IMR-90 (cell line): ENCODE data around the gene C1orf105. TPM values are rescaled to one million over a fixed set of nuclear protein-coding genes. Genes with fewer than 3 reads are reported as not detected.

Experiments
- ATAC-seq: fragments of 200-7000 bp; cut with Tn5 transposase; 2 replicates; pipeline ENCODE4 v1.9.1; 2020; ENCODE audit warnings: low read depth, mild to moderate bottlenecking, moderate library complexity
- BruUV-seq: library from RNA; stranded (reverse); fragments of 400-500 nt; replicated peaks from 2 replicates; lab custom pipeline; 2021; lab: Mats Ljungman, UMichigan
- CTCF ChIA-PET: fragments of 300-600 bp; formaldehyde crosslinking; extraction: SDS; loops from one replicate; lab custom pipeline; 2021; ENCODE audit warnings: antibody characterized with exemption; lab: Yijun Ruan, JAX
- POLR2A ChIA-PET: fragments of 300-600 bp; sonication (Branson Sonifier 250); formaldehyde crosslinking; loops from one replicate; lab custom pipeline; 2022; ENCODE audit warnings: antibody characterized with exemption; ENCODE audit not compliant: unreplicated experiment; lab: Charles Lee
- DNase-seq: peaks from one replicate; pipeline ENCODE4 v3.0.0; 2013
- H2AFZ ChIP-seq: replicated peaks from 2 replicates; pipeline ENCODE3; 2013; ENCODE audit warnings: low read length, mild to moderate bottlenecking; ENCODE audit not compliant: poor library complexity
- H2AK5ac ChIP-seq: 2 replicates; pipeline ENCODE4 v1.6.1; 2013; ENCODE audit warnings: low read depth, low read length, inconsistent platforms
- H2AK9ac ChIP-seq: replicated peaks from 2 replicates; pipeline ENCODE3; 2013; ENCODE audit warnings: mild to moderate bottlenecking, low read depth, low read length, moderate library complexity; ENCODE audit not compliant: poor library complexity
- H2BK120ac ChIP-seq: 2 replicates; pipeline ENCODE4 v1.6.1; 2013; ENCODE audit warnings: low read depth, low read length, inconsistent platforms
- H2BK15ac ChIP-seq: 3 replicates; pipeline ENCODE4 v1.6.1; 2013; ENCODE audit warnings: low read depth, low read length, inconsistent platforms
- H2BK20ac ChIP-seq: 2 replicates; pipeline ENCODE4 v1.6.1; 2013; ENCODE audit warnings: low read depth, mild to moderate bottlenecking, inconsistent platforms, low read length, moderate library complexity
- H2BK5ac ChIP-seq: 2 replicates; pipeline ENCODE4 v1.6.1; 2013; ENCODE audit warnings: mild to moderate bottlenecking, low read depth, low read length, inconsistent platforms; ENCODE audit not compliant: poor library complexity, severe bottlenecking
- H3K14ac ChIP-seq: replicated peaks from 2 replicates; pipeline ENCODE4 v1.6.1; 2013; ENCODE audit warnings: low read depth, low read length, inconsistent platforms
- H3K18ac ChIP-seq: 2 replicates; pipeline ENCODE4 v1.6.1; 2013; ENCODE audit warnings: low read depth, low read length, control low read depth
- H3K23ac ChIP-seq: 2 replicates; pipeline ENCODE4 v1.6.1; 2013; ENCODE audit warnings: low read depth, low read length, inconsistent platforms
- H3K27ac ChIP-seq: 2 replicates; pipeline ENCODE4 v1.5.1; 2013; ENCODE audit warnings: mild to moderate bottlenecking, control low read depth, low read length; ENCODE audit not compliant: insufficient read depth
- H3K27me3 ChIP-seq: 2 replicates; pipeline ENCODE4 v1.6.1; 2013; ENCODE audit warnings: low read length; ENCODE audit not compliant: control insufficient read depth, insufficient read depth
- H3K36me3 ChIP-seq: 2 replicates; pipeline ENCODE4 v1.6.1; 2013; ENCODE audit warnings: low read length, mixed read lengths; ENCODE audit not compliant: control insufficient read depth, insufficient read depth
- H3K4ac ChIP-seq: 2 replicates; pipeline ENCODE4 v1.6.1; 2013; ENCODE audit warnings: low read depth, low read length, inconsistent platforms
- H3K4me1 ChIP-seq: 2 replicates; pipeline ENCODE4 v1.6.1; 2013; ENCODE audit warnings: low read length, mixed read lengths; ENCODE audit not compliant: control insufficient read depth, insufficient read depth
- H3K4me2 ChIP-seq: 2 replicates; pipeline ENCODE4 v1.6.1; 2013; ENCODE audit warnings: low read depth, mild to moderate bottlenecking, control low read depth, low read length, moderate library complexity
- H3K4me3 ChIP-seq: 2 replicates; pipeline ENCODE4 v1.5.1; 2013; ENCODE audit warnings: low read depth, mild to moderate bottlenecking, control low read depth, low read length, moderate library complexity; ENCODE audit not compliant: insufficient read depth
- H3K56ac ChIP-seq: 2 replicates; pipeline ENCODE4 v1.6.1; 2013; ENCODE audit warnings: low read length, inconsistent platforms; ENCODE audit not compliant: insufficient read depth; ENCODE audit errors: extremely low read depth
- H3K79me1 ChIP-seq, 2 experiments: 2 replicates each; pipeline ENCODE4 v1.6.1; 2013; ENCODE audit warnings: low read length in 2 of 2, inconsistent platforms in 1 of 2, low read depth in 1 of 2
- H3K9ac ChIP-seq: 2 replicates; pipeline ENCODE4 v1.6.1; 2013; ENCODE audit warnings: low read depth, low read length, control low read depth
- H3K9me1 ChIP-seq: 2 replicates; pipeline ENCODE4 v1.6.1; 2013; ENCODE audit warnings: low read length, inconsistent platforms; ENCODE audit not compliant: insufficient read depth
- H3K9me3 ChIP-seq: 2 replicates; pipeline ENCODE4 v1.6.1; 2013; ENCODE audit warnings: low read length; ENCODE audit not compliant: control insufficient read depth, insufficient read depth
- H4K20me1 ChIP-seq: 2 replicates; pipeline ENCODE4 v1.6.1; 2013; ENCODE audit warnings: low read length, inconsistent platforms; ENCODE audit not compliant: insufficient read depth
- H4K5ac ChIP-seq: 2 replicates; pipeline ENCODE4 v1.6.1; 2013; ENCODE audit warnings: mild to moderate bottlenecking, low read depth, low read length, control low read depth
- H4K8ac ChIP-seq, 2 experiments: 2 replicates each; pipeline ENCODE4 v1.6.1; 2013; ENCODE audit warnings: low read depth in 2 of 2, low read length in 2 of 2, control low read depth in 1 of 2, inconsistent platforms in 1 of 2
- H4K91ac ChIP-seq: 2 replicates; pipeline ENCODE4 v1.6.1; 2013; ENCODE audit warnings: low read depth, low read length, inconsistent platforms; ENCODE audit not compliant: insufficient read depth
- CEBPB ChIP-seq: IDR thresholded peaks from 2 replicates; pipeline ENCODE4 v1.6.1; 2012; ENCODE audit warnings: low read depth, low read length, improper control_type of control experiment
- CHD1 ChIP-seq: IDR thresholded peaks from 2 replicates; pipeline ENCODE4 v1.6.1; 2012; ENCODE audit warnings: low read depth, low read length, improper control_type of control experiment
- CTCF ChIP-seq: conservative IDR thresholded peaks from 2 replicates; pipeline ENCODE4 v1.5.1; 2012; ENCODE audit warnings: mild to moderate bottlenecking, low read depth, low read length, improper control_type of control experiment
- ELK1 ChIP-seq: fragments of 150-350 bp; IDR thresholded peaks from 2 replicates; pipeline ENCODE4 v1.6.1; 2016; ENCODE audit warnings: low read depth, mild to moderate bottlenecking, low read length, moderate library complexity, borderline replicate concordance
- FOS ChIP-seq: fragments of 150-350 bp; IDR thresholded peaks from 2 replicates; pipeline ENCODE4 v1.6.1; 2016; ENCODE audit warnings: low read depth, low read length
- MAFK ChIP-seq: IDR thresholded peaks from 2 replicates; pipeline ENCODE4 v1.6.1; 2012; ENCODE audit warnings: low read depth, low read length, improper control_type of control experiment
- MAZ ChIP-seq: IDR thresholded peaks from 2 replicates; pipeline ENCODE4 v1.6.1; 2012; ENCODE audit warnings: low read depth, mild to moderate bottlenecking, low read length, improper control_type of control experiment, moderate library complexity, borderline replicate concordance
- MXI1 ChIP-seq: IDR thresholded peaks from 2 replicates; pipeline ENCODE4 v1.6.1; 2012; ENCODE audit warnings: low read depth, mild to moderate bottlenecking, low read length, moderate library complexity, borderline replicate concordance
- NFE2L2 ChIP-seq: fragments of 150-350 bp; IDR thresholded peaks from 2 replicates; pipeline ENCODE4 v1.6.1; 2016; ENCODE audit warnings: low read depth, mild to moderate bottlenecking, low read length
- POLR2A ChIP-seq: IDR thresholded peaks from 2 replicates; pipeline ENCODE4 v1.6.1; 2012; ENCODE audit warnings: mild to moderate bottlenecking, low read depth, low read length
- RAD21 ChIP-seq: IDR thresholded peaks from 2 replicates; pipeline ENCODE4 v1.6.1; 2012; ENCODE audit warnings: low read length, improper control_type of control experiment
- RCOR1 ChIP-seq: IDR thresholded peaks from 2 replicates; pipeline ENCODE4 v1.6.1; 2012; ENCODE audit warnings: mild to moderate bottlenecking, low read length, improper control_type of control experiment; ENCODE audit not compliant: insufficient replicate concordance
- SMC3 ChIP-seq: fragments of 150-350 bp; IDR thresholded peaks from 2 replicates; pipeline ENCODE4 v1.6.1; 2016; ENCODE audit warnings: low read depth, mild to moderate bottlenecking, antibody characterized with exemption, low read length, moderate library complexity
- USF2 ChIP-seq: fragments of 150-350 bp; IDR thresholded peaks from 2 replicates; pipeline ENCODE4 v1.6.1; 2017; ENCODE audit warnings: mild to moderate bottlenecking, antibody characterized with exemption, low read length, low read depth
- WGBS, 2 experiments: methylation state at CpG; one replicate each; pipeline versions ENCODE4 v1.1.5 to v1.1.7; 2013; ENCODE audit warnings: missing lambda C conversion rate in 2 of 2; ENCODE audit not compliant: insufficient read length in 1 of 2; ENCODE audit errors: extremely low coverage in 2 of 2; 5-methylcytosine and 5-hydroxymethylcytosine counted together
- dilution Hi-C: fragments of 300-500 bp; cut with HindIII; formaldehyde crosslinking; loops from one replicate; pipeline ENCODE4 v1.14.3; 2018; ENCODE audit warnings: low sequenced_read_pairs; ENCODE audit not compliant: unreplicated experiment
- in situ Hi-C: fragments of 300-500 bp; cut with MboI; formaldehyde crosslinking; loops from 3 replicates; pipeline ENCODE4 v1.14.3; 2019; ENCODE audit warnings: low sequenced_read_pairs, inconsistent platforms, mixed read lengths
- intact Hi-C: fragments of 100-400 bp; cut with micrococcal nuclease; formaldehyde crosslinking; loops from 2 replicates; pipeline ENCODE4 v1.10.0; 2022
- polyA plus RNA-seq, 3 experiments: library from polyadenylated mRNA; depleted of rRNA; stranded (reverse); fragments of >200 nt; gene quantifications; 2 replicates each; pipeline ENCODE4 v1.2.3, GENCODE V29; 2012; ENCODE audit warnings: low replicate concordance in 1 of 3
- total RNA-seq: library from RNA; depleted of rRNA; stranded (reverse); fragments of >200 nt; gene quantifications from 2 replicates; pipeline ENCODE4 v1.2.3, GENCODE V29; 2012

The C1orf105 gene
- total and polyA plus RNA-seq, 2 of the 4 experiments (the other 2 are of a cell fraction) = not detected

DNA sequence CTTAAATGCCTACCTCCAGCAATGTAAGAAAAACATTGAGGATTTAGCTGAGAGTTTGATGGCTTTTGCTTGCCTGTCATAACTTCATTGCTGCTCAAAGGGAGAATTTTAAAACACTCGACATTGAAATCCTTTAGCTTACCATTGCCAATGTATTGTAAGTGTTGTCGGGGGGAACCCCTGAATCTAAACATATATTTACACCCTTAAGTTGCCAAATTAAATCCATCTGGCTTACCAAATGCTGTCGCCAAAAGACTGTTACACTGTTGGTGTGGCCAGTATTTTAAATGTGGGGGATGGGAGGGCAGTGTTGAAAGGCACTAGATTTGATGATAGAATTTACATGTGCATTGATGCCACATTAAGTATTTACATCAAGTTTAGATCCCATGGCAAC, 24.9 kb upstream of the C1orf105 start:
- in situ Hi-C loops = loop anchor here (10.0 kb wide), 1 partner anchor 251 kb away; no protein-coding TSS in a partner anchor
- intact Hi-C loops = loop anchor here (5.0 kb wide), 2 partner anchors 123 to 138 kb away; no protein-coding TSS in a partner anchor

More for the DNA sequence above, 24.9 kb upstream of the C1orf105 start:
- Histone ChIP-seq H2AK9ac (no peak overlapping the region), H2AK5ac (no peak overlapping the region), H3K23ac (no peak overlapping the region), H4K20me1 (no peaks in the 10 kb centered on the region), H2BK5ac (no peak overlapping the region), H4K5ac (no peak overlapping the region), H3K4me2 (no peak overlapping the region), H3K27me3 (no peaks in the 10 kb centered on the region), H2BK20ac (no peak overlapping the region), H2AFZ (no peak overlapping the region), H3K14ac (no peak overlapping the region), H3K56ac (no peak overlapping the region), H2BK15ac (no peak overlapping the region), H4K91ac (no peak overlapping the region), H3K36me3 (no peaks in the 10 kb centered on the region), H3K9me3 (no peaks in the 10 kb centered on the region), H3K79me1 (no peaks in the 10 kb centered on the region), H3K27ac (no peak overlapping the region), H3K4ac (no peak overlapping the region), H3K4me3 (no peak overlapping the region), H4K8ac (no peak overlapping the region), H2BK120ac (no peak overlapping the region), H3K18ac (no peak overlapping the region), H3K9ac (no peak overlapping the region), H3K9me1 (no peaks in the 10 kb centered on the region), H3K4me1 (peaks cover 4% of the 10 kb centered on the region)
- TF ChIP-seq CEBPB = no peak
- TF ChIP-seq CTCF = no peak
- TF ChIP-seq MXI1 = no peak
- TF ChIP-seq RAD21 = no peak
- TF ChIP-seq ELK1 = no peak
- no peak for TF ChIP-seq MAFK
- TF ChIP-seq CHD1 = no peak
- no peak for TF ChIP-seq POLR2A
- TF ChIP-seq RCOR1 = no peak
- TF ChIP-seq SMC3 = no peak
- no peak for TF ChIP-seq FOS
- TF ChIP-seq MAZ = no peak
- no peak for TF ChIP-seq NFE2L2
- no peak for TF ChIP-seq USF2
- ChIA-PET POLR2A (no interaction called here), CTCF (interaction anchor here (1.5 kb wide), 1 partner anchor 37 kb away, joined by 3 read pairs; no protein-coding TSS in a partner anchor)
- no TSS peak for BruUV-seq
- no CpG with 5 or more reads among the region's 3 CpGs for WGBS, 2 experiments
- dilution Hi-C loops = no loop called here
- DNase-seq (no peak), ATAC-seq (no peak)
